GM12873 (cell line): Measurements from ENCODE around the gene SPINK1.

Experiments used
- TF ChIP-seq, protein P1 (sequence below): IDR thresholded peaks from 2 replicates; pipeline ENCODE4 v1.5.1; 2012; ENCODE audit warnings: low read depth, mild to moderate bottlenecking, moderate library complexity, low read length, control low read depth; ENCODE audit not compliant: insufficient read depth; ENCODE audit errors: missing control alignments

Gene SPINK1

DNA sequence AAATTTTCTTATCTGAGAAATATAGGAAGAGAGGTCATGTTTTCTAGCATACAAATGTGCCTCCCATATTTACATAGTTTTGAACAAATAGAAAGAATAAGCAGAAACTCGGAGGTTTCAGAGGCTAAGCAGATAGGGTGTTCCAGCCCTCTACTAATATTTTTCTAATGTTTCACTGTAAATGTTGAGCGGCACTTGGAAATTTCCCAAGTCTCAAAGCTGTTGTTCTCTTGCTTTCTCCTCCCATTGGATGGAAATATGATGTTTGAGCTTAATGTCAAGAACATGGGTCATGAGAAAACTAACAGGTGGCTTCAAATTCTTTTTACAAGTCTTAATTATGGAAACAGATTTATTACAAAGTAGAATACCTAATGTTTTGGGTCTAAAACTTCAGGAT lies 5.1 kb downstream of the SPINK1 start:
- TF ChIP-seq, protein P1, sequence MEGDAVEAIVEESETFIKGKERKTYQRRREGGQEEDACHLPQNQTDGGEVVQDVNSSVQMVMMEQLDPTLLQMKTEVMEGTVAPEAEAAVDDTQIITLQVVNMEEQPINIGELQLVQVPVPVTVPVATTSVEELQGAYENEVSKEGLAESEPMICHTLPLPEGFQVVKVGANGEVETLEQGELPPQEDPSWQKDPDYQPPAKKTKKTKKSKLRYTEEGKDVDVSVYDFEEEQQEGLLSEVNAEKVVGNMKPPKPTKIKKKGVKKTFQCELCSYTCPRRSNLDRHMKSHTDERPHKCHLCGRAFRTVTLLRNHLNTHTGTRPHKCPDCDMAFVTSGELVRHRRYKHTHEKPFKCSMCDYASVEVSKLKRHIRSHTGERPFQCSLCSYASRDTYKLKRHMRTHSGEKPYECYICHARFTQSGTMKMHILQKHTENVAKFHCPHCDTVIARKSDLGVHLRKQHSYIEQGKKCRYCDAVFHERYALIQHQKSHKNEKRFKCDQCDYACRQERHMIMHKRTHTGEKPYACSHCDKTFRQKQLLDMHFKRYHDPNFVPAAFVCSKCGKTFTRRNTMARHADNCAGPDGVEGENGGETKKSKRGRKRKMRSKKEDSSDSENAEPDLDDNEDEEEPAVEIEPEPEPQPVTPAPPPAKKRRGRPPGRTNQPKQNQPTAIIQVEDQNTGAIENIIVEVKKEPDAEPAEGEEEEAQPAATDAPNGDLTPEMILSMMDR: no peak

DNA sequence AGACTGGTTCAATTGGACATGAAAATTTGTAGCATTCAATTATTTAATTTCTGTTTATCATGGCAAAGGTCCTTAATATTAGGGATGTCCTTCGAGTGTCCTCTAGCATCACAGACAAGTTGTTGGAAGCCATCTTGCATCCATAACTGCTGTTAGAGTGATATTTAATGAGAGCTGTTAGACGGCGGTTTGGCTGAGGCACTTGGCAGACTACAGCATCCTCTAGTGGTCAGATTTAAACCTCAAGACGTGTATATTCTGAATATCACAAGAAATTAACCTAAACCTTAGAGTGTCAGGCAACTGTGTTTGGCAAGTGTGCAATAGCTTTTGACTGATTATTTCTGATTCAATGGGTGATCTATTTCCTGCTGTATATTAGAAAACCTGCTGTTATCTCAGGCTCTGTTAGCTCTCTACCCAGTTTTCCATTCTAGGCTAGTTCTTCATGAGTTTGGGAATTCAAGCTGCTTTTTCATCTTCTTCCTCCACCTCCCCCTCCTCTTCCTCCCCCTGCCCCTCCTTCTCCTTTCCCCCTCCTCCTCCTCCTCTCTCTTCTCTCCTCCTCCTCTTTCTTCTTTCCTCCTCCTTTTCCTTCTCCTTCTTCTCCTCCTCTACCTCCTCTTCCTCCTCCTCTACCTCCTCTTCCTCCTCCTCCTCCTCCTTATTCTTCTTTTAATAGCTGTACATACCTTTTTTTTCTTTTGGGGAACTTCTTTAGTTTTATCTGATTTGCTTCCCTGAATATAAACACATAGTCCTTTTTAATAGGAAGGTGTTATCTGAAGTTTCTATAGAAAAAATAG lies 8.6 kb downstream of the SPINK1 start:
- TF ChIP-seq, protein P1: peak; percentile 96

DNA sequence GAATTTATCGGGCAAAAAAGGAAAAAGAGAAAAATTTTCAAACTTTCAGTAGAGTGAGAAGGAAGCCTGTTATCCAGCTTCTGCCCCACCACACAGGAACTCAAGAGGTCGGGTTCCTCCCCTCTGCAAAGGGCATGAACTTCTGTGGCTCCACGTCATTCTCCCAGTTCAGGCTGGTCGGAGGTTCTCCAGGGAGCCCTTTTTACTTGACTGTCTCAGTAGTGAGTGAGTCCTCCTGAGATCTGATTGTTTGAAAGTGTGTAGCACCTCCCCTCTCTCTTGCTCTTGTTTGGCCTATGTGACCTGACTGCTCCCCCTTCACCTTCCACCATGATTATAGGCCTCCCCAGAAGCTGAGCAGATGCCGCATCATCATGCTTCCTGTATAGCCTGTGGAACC lies 9.7 kb downstream of the SPINK1 start:
- TF ChIP-seq, protein P1: no peak

DNA sequence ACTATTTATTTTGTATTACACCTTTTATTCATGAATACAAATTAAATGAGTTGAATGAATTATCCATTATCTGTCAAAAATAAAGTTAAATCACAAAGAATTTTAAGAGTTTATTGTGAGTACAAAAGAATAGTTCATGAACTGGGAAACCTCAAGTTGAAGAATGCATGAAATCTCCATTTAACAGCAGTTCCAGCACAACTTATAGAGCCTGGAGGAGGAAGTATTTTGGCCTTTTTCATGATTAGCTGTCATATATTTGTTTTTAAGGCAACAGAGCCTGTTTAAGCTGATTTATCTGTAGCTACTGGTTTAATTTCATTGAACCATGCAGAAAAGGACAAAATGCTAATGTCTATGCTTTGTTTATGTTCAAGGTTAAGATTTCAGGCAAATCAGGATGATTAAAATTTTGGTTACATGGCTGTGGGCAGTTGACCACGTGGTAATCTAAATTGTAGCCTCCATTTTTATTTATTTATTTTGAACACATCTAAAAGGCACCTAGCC lies 12.2 kb downstream of the SPINK1 start:
- TF ChIP-seq, protein P1: no peak

DNA sequence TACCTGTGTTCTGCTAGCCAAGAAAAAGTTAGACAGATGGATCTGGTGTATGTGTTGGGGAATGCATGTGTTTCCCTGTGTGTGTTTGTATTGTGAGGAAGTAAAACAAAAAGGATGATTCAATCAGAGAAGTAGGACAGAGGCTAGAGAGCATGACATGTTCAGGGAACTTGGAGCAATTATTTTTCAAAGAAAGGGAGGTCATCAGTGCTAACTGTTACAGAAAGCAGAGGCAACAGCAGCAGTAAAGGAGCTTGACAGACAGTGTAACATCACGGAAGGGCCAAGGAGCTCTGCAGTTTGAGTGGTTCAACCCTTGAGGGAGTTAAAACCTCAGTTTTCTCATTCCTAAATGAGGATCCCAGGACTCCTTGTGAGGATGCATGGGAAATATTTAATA lies 13.2 kb downstream of the SPINK1 start:
- TF ChIP-seq, protein P1: no peak

DNA sequence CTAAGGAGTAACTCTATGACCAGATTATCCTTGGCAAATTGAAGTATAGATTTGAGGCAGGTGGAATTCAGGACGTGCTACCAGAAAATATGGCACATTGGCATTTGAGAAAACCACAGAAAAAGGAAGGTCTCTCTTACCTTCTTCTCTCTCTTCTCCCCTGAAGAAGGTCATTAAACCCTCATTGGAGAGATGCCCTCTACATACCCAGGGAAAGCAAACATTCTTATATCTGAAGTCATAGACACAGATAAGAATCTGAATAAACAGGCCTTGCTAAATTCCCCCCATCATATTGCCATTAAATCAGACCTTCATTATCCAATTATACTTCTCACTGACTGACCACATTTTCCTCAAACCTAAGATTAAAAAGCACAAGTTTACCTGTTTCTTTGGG lies 17.8 kb downstream of the SPINK1 start:
- TF ChIP-seq, protein P1: no peak

DNA sequence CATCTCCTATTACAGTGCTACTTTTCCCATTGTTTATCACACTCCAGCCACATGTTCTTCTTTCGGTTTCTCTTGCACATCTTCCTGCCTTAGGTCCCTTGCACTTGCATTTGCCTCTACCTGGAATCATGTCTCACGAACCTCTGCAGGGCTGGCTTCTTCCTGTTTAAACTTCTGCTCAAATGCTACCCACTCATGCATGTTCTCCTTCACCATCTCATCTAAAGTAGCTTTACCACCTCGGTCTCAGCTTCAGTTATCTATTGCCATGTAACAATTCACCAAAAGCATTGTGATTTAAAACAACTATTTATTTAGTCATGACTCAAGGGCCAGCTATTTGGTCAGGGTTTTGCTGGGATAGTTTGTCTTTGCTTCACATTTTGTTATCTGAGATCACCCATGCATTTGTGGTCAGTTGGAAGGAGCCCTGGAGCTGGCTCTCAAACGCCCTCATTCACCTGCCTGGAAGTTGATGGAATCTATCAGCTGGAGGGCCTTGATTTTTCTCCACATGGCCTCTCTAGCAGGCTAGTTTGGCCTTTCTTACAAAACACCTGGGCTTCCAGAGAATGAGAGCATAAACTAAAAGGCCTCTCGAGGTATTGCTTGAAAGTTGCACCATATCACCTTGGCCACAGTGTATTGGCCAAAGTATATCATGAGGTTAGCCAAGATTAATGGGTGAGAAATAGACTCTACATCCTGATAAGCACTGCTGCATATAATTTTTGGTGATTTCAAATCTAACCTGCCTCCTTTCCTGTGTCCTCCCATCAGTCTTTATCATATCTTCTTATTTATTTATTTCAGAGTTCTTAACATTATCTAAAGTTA lies 21.4 kb downstream of the SPINK1 start:
- TF ChIP-seq, protein P1: no peak
